K562 treated with DMSO at 1 percent for 4 hours (cell line): Measurements from ENCODE around the gene GINM1. TPM values are rescaled to one million over a fixed set of nuclear protein-coding genes. Genes with fewer than 3 reads are reported as not detected.

Experiments used
- total RNA-seq: library from RNA; unstranded; fragments of 300-600 nt; gene quantifications from 2 replicates; pipeline ENCODE4 v1.2.3, GENCODE V29; 2022; ENCODE audit not compliant: insufficient read depth

GINM1 gene, protein sequence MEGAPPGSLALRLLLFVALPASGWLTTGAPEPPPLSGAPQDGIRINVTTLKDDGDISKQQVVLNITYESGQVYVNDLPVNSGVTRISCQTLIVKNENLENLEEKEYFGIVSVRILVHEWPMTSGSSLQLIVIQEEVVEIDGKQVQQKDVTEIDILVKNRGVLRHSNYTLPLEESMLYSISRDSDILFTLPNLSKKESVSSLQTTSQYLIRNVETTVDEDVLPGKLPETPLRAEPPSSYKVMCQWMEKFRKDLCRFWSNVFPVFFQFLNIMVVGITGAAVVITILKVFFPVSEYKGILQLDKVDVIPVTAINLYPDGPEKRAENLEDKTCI
- 14.4 and 16.2 TPM in 2 replicates for total RNA-seq

GRCh38 chr6:149565527-149566409 is at the start of gene GINM1:
Gene GINM1, plus strand, starts transcription at chr6:149566375. Its CDS starts 40 bp downstream, at chr6:149566415.

DNA sequence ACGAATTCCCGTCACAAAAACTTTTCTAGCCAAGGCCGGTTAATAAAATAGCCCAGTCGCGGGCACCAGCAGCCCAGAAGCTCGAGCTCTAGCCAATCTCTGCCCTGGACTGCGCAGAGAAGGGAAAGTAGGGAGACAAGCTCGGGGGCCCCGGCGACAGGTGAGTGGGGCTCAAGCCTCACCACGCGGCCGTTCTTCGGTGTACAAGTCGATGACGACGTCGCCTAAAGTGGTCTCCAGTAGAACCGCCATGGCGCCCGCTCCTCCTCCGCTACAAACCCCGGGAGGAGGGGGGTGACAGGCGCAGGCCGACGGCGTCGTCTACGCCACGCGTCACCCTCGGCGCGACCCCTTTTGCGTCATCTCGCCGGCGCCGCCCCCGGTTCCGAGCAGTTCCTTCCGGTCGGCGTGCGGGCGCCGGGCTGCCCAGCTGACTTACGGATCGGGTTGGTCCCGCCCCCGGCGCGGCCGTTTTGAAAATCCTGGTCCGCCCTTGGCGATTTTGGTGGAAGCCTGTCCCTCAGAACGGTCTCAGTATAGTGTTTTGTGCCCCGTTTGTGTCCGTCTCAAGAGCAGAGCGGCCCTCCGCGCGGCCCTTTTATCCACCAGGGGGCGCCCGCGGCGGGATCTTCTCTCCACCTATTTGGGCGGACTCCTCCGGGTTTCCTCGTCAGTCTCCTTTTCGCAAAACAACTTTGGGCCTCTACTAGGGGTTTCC is 20.3 kb upstream of the GINM1 start, which contains the start of gene PPIL4:
TSS of gene PPIL4 (minus strand) at position 290 of the 718 bp plus-strand sequence. CDS start at position 252, 38 bp downstream.

Other genes starting within 250 kb of the GINM1 start
- 30.5 and 35.3 TPM in 2 replicates for gene TAB2, start 248.7 kb upstream of the GINM1 start, total RNA-seq
- not detected in 2 replicates for gene SUMO4, start 166.1 kb upstream of the GINM1 start, total RNA-seq
- gene ZC3H12D, start 81.4 kb upstream of the GINM1 start, total RNA-seq, result not detected in 2 replicates
- gene PPIL4, start 20.3 kb upstream of the GINM1 start, total RNA-seq, result 9.3 and 10.4 TPM in 2 replicates
- 21.9 and 28.2 TPM in 2 replicates for gene KATNA1, start 82.3 kb downstream of the GINM1 start, total RNA-seq
- gene LATS1, start 151.7 kb downstream of the GINM1 start, total RNA-seq, result 8.2 and 8.8 TPM in 2 replicates
- 20.6 and 22.4 TPM in 2 replicates for gene NUP43, start 180.2 kb downstream of the GINM1 start, total RNA-seq
- 336 and 409 TPM in 2 replicates for gene PCMT1, start 183.4 kb downstream of the GINM1 start, total RNA-seq